GM12878 (cell line): ENCODE results near the gene PCSK6. TPM values are rescaled to one million over a fixed set of nuclear protein-coding genes. Genes with fewer than 3 reads are reported as not detected.

Experiments
- ATAC-seq: fragments of 200-7000 bp; cut with Tn5 transposase; 3 replicates; pipeline ENCODE4 v1.9.1; 2020; ENCODE audit warnings: mild to moderate bottlenecking, moderate library complexity
- BruUV-seq: library from RNA; stranded (reverse); fragments of 400-500 nt; replicated peaks from 2 replicates; lab custom pipeline; 2021; lab: Mats Ljungman, UMichigan
- CTCF ChIA-PET: fragments of 300-600 bp; sonication (Branson Sonifier 250); formaldehyde crosslinking; extraction: SDS; loops from one replicate; lab custom pipeline; 2021; ENCODE audit warnings: inconsistent platforms; lab: Yijun Ruan, JAX
- POLR2A ChIA-PET: fragments of 350-600 bp; formaldehyde crosslinking; extraction: SDS; loops from one replicate; lab custom pipeline; 2021; ENCODE audit warnings: inconsistent platforms; lab: Charles Lee
- RAD21 ChIA-PET: fragments of 300-600 bp; sonication (Branson Sonifier 250); formaldehyde crosslinking; loops from one replicate; lab custom pipeline; 2023; ENCODE audit warnings: antibody characterized with exemption; ENCODE audit not compliant: unreplicated experiment; lab: Charles Lee
- SMC1A ChIA-PET: fragments of 300-600 bp; sonication (Branson Sonifier 250); formaldehyde crosslinking; loops from one replicate; lab custom pipeline; 2023; ENCODE audit not compliant: unreplicated experiment, uncharacterized antibody; lab: Charles Lee
- DNase-seq: peaks from one replicate; pipeline ENCODE4 v3.0.0-alpha.2; 2011; ENCODE audit warnings: low read depth, low spot score
- FAIRE-seq: peaks from 3 replicates; lab custom pipeline; 2011; peaks lifted over from hg19 to GRCh38; lab: Jason Lieb, UNC
- H2AFZ ChIP-seq: 2 replicates; pipeline ENCODE4 v1.6.0; 2011; ENCODE audit warnings: low read depth, low read length, control low read depth; ENCODE audit not compliant: control insufficient read depth
- H3K27ac ChIP-seq: 2 replicates; pipeline ENCODE4 v1.5.1; 2011; ENCODE audit warnings: control low read depth; ENCODE audit not compliant: control insufficient read depth, insufficient read depth
- H3K27me3 ChIP-seq, 2 experiments: replicated peaks in 1 of 2; 2 replicates each; pipeline versions ENCODE4 v1.6.0 to v1.6.1; 2011; ENCODE audit warnings: low read length in 1 of 2; ENCODE audit not compliant: control insufficient read depth in 2 of 2, insufficient read depth in 2 of 2
- H3K36me3 ChIP-seq, 2 experiments: 2 replicates each; pipeline ENCODE4 v1.5.1; 2011; ENCODE audit warnings: low read length in 1 of 2; ENCODE audit not compliant: control insufficient read depth in 2 of 2, insufficient read depth in 2 of 2
- H3K4me1 ChIP-seq: 2 replicates; pipeline ENCODE4 v1.6.1; 2011; ENCODE audit warnings: mild to moderate bottlenecking, low read length, moderate library complexity, mixed read lengths; ENCODE audit not compliant: control insufficient read depth, insufficient read depth
- H3K4me2 ChIP-seq: 2 replicates; pipeline ENCODE4 v1.6.0; 2011; ENCODE audit warnings: control low read depth; ENCODE audit not compliant: control insufficient read depth, insufficient read depth
- H3K4me3 ChIP-seq: fragments of 200-600 bp; sonication (generic); 2 replicates; pipeline ENCODE4 v1.5.1; 2016
- H3K79me2 ChIP-seq: 2 replicates; pipeline ENCODE4 v1.6.0; 2011; ENCODE audit warnings: low read length; ENCODE audit not compliant: control insufficient read depth, insufficient read depth
- H3K9ac ChIP-seq: 2 replicates; pipeline ENCODE4 v1.8.0; 2011; ENCODE audit warnings: low read length, control low read depth, mixed read lengths; ENCODE audit not compliant: control insufficient read depth, insufficient read depth
- H3K9me3 ChIP-seq: replicated peaks from 3 replicates; pipeline ENCODE4 v1.5.1; 2011; ENCODE audit warnings: mild to moderate bottlenecking, low read length; ENCODE audit not compliant: control insufficient read depth, insufficient read depth
- H4K20me1 ChIP-seq: 2 replicates; pipeline ENCODE4 v1.6.0; 2011; ENCODE audit not compliant: control insufficient read depth, insufficient read depth
- ATF3 ChIP-seq: IDR thresholded peaks from 2 replicates; pipeline ENCODE4 v1.6.1; 2011; ENCODE audit warnings: low read depth, mild to moderate bottlenecking, low read length, moderate library complexity, borderline replicate concordance; ENCODE audit errors: extremely low read depth
- CBFB ChIP-seq: IDR thresholded peaks from 2 replicates; pipeline ENCODE4 v1.6.1; 2016; ENCODE audit warnings: antibody characterized with exemption, low read depth
- DPF2 ChIP-seq: fragments of 450-650 bp; IDR thresholded peaks from 2 replicates; pipeline ENCODE4 v1.6.1; 2017; ENCODE audit warnings: mild to moderate bottlenecking
- ELK1 ChIP-seq: IDR thresholded peaks from 2 replicates; pipeline ENCODE4 v1.6.1; 2012; ENCODE audit warnings: low read depth, low read length, improper control_type of control experiment
- HDGF ChIP-seq: fragments of 450-650 bp; IDR thresholded peaks from 2 replicates; pipeline ENCODE4 v1.6.1; 2016; ENCODE audit warnings: antibody characterized with exemption
- NFXL1 ChIP-seq: fragments of 450-650 bp; IDR thresholded peaks from 2 replicates; pipeline ENCODE4 v1.6.1; 2017; ENCODE audit warnings: antibody characterized with exemption, mild to moderate bottlenecking, borderline replicate concordance
- NFYB ChIP-seq: IDR thresholded peaks from 2 replicates; pipeline ENCODE4 v1.6.1; 2011; ENCODE audit warnings: low read depth, mild to moderate bottlenecking, low read length, improper control_type of control experiment, moderate library complexity; ENCODE audit not compliant: insufficient read depth
- NR2C1 ChIP-seq: fragments of 450-650 bp; IDR thresholded peaks from 2 replicates; pipeline ENCODE4 v1.6.1; 2017; ENCODE audit warnings: antibody characterized with exemption, mild to moderate bottlenecking, moderate library complexity
- RUNX3 ChIP-seq: IDR thresholded peaks from 2 replicates; pipeline ENCODE4 v1.6.1; 2012; ENCODE audit warnings: low read length, inconsistent platforms
- SMAD1 ChIP-seq: fragments of 450-650 bp; IDR thresholded peaks from 2 replicates; pipeline ENCODE4 v1.6.1; 2018; ENCODE audit warnings: mild to moderate bottlenecking, low read depth; ENCODE audit not compliant: partially characterized antibody
- TBL1XR1 ChIP-seq: IDR thresholded peaks from 2 replicates; pipeline ENCODE4 v1.6.1; 2012; ENCODE audit warnings: low read depth, low read length, improper control_type of control experiment
- YY1 ChIP-seq: IDR thresholded peaks from 2 replicates; pipeline ENCODE4 v1.6.1; 2011; ENCODE audit warnings: low read depth, mild to moderate bottlenecking, low read length
- ZNF384 ChIP-seq: IDR thresholded peaks from 2 replicates; pipeline ENCODE4 v1.6.1; 2012; ENCODE audit warnings: low read depth, mild to moderate bottlenecking, low read length, improper control_type of control experiment, borderline replicate concordance
- ZSCAN29 ChIP-seq: fragments of 450-650 bp; IDR thresholded peaks from 2 replicates; pipeline ENCODE4 v1.6.1; 2017; ENCODE audit warnings: mild to moderate bottlenecking, moderate library complexity
- WGBS: methylation state at CpG from one replicate; pipeline ENCODE4 v1.1.6; 2016; ENCODE audit warnings: low lambda C conversion rate; ENCODE audit not compliant: insufficient replicate concordance, insufficient coverage; ENCODE audit errors: missing lambda C conversion rate; 5-methylcytosine and 5-hydroxymethylcytosine counted together
- in situ Hi-C: fragments of 300-500 bp; cut with MboI; formaldehyde crosslinking; loops from 9 replicates; pipeline ENCODE4 v1.14.3; 2018; ENCODE audit warnings: mixed read lengths
- intact Hi-C: fragments of 100-400 bp; cut with micrococcal nuclease; formaldehyde crosslinking; loops from one replicate; pipeline ENCODE4 v1.14.2; 2022; ENCODE audit not compliant: unreplicated experiment
- polyA plus RNA-seq, 11 experiments: library from polyadenylated mRNA; depleted of rRNA in 4 of 11; unstranded in 6 of 11; stranded (reverse) in 5 of 11; fragments of >200 nt; fragmentation: Nextera tagmentation in 4 of 11; fragmentation: Illumina TruSeq in 1 of 11; extraction: Ambion mirVana in 4 of 11; extraction: Trizol in 1 of 11; gene quantifications; 1 replicate in 1 of 11; 2 replicates in 10 of 11; pipeline versions ENCODE4 v1.2.1 to v1.2.3, GENCODE V29; 2011 to 2016; ENCODE audit warnings: inconsistent platforms in 2 of 11, missing spikeins in 2 of 11, low read depth in 1 of 11
- total RNA-seq, 4 experiments: library from RNA; depleted of rRNA in 3 of 4; stranded (reverse); fragments of >200 nt in 3 of 4; fragmentation: Illumina TruSeq in 1 of 4; extraction: Trizol in 1 of 4; gene quantifications; 2 replicates each; pipeline versions ENCODE4 v1.2.1 to v1.2.3, GENCODE V29; 2013 to 2021
- TF ChIP-seq, protein P1 (sequence below): fragments of 450-650 bp; IDR thresholded peaks from 2 replicates; pipeline ENCODE4 v1.6.1; 2014; ENCODE audit warnings: mild to moderate bottlenecking

PCSK6 gene
- total and polyA plus RNA-seq, 10 of the 15 experiments (the other 5 are each of a cell fraction or from before 2014, with no cell fraction given): 0.19 to 0.67 (median 0.25) TPM; not detected in 4

- Histone ChIP-seq H4K20me1 (no peaks in the 10 kb centered on the region), H2AFZ (no peak overlapping the region), H3K4me2 (no peak overlapping the region), H3K27me3 (peaks cover 0 to 1% of the 10 kb centered on the region in 2 experiments; a peak in 2 of 4 replicates), H3K9me3 (no peaks in the 10 kb centered on the region), H3K4me3 (no peak overlapping the region), H3K36me3 (no peaks in the 10 kb centered on the region), H3K79me2 (no peaks in the 10 kb centered on the region), H3K9ac (no peak overlapping the region), H3K4me1 (no peaks in the 10 kb centered on the region), H3K27ac (no peak overlapping the region)
- ChIA-PET SMC1A (interaction anchor here (1.7 kb wide), 1 partner anchor 11 kb away, joined by 3 read pairs; no protein-coding TSS in a partner anchor), POLR2A (no interaction called here), CTCF (no interaction called here), RAD21 (interaction anchor here (1.0 kb wide), 1 partner anchor 334 kb away, joined by 3 read pairs; no protein-coding TSS in a partner anchor)
- no TSS peak for BruUV-seq
- in situ Hi-C loops (no loop called here), intact Hi-C loops (no loop called here)
- DNase-seq (no peak), FAIRE-seq (no peak), ATAC-seq (no peak)
- WGBS: 32% methylated on average over 10 of the region's 10 CpGs
- TF ChIP-seq ZNF384 (no peak), CBFB (no peak)
These were observed 183.0 kb downstream of the PCSK6 start for GRCh38 chr15:101306341-101307047.

GRCh38 chr15:101305820-101306255, 183.7 kb downstream of the PCSK6 start:
- CTCF ChIA-PET: interaction anchor here (1.1 to 1.7 kb wide), 2 partner anchors 11 to 12 kb away, joined by 3 to 5 read pairs; partner anchors contain the start of gene SNRPA1
- no peak for TF ChIP-seq SMAD1
- TF ChIP-seq ZSCAN29: no peak
- TF ChIP-seq, protein P1, sequence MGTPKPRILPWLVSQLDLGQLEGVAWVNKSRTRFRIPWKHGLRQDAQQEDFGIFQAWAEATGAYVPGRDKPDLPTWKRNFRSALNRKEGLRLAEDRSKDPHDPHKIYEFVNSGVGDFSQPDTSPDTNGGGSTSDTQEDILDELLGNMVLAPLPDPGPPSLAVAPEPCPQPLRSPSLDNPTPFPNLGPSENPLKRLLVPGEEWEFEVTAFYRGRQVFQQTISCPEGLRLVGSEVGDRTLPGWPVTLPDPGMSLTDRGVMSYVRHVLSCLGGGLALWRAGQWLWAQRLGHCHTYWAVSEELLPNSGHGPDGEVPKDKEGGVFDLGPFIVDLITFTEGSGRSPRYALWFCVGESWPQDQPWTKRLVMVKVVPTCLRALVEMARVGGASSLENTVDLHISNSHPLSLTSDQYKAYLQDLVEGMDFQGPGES: no peak
- no peak for TF ChIP-seq DPF2
- no peak for TF ChIP-seq TBL1XR1
- TF ChIP-seq NFYB: no peak
- no peak for TF ChIP-seq NR2C1
- no peak for TF ChIP-seq YY1
- no peak for TF ChIP-seq ATF3
- no peak for TF ChIP-seq NFXL1
- TF ChIP-seq RUNX3: no peak
- TF ChIP-seq ELK1: no peak
- TF ChIP-seq HDGF: no peak

More at GRCh38 chr15:101305820-101306255, 183.7 kb downstream of the PCSK6 start:
- H3K4me2 ChIP-seq: no peak overlapping the region
- ATAC-seq: no peak
- SMC1A ChIA-PET: interaction anchor here (1.7 to 5.7 kb wide), 2 partner anchors 11 to 335 kb away, joined by 3 to 27 read pairs; no protein-coding TSS in a partner anchor
- POLR2A ChIA-PET: no interaction called here
- no peaks in the 10 kb centered on the region for H3K79me2 ChIP-seq
- H3K9me3 ChIP-seq: no peaks in the 10 kb centered on the region
- no peaks in the 10 kb centered on the region for H4K20me1 ChIP-seq
- no peaks in the 10 kb centered on the region for H3K4me1 ChIP-seq
- H3K9ac ChIP-seq: no peak overlapping the region
- RAD21 ChIA-PET: no interaction called here
- H2AFZ ChIP-seq: no peak overlapping the region
- intact Hi-C loops (no loop called here), in situ Hi-C loops (no loop called here)
- FAIRE-seq: no peak
- H3K27ac ChIP-seq: no peak overlapping the region
- DNase-seq: no peak
- H3K4me3 ChIP-seq: no peak overlapping the region
- 24% methylated on average over 8 of the region's 8 CpGs for WGBS
- no TSS peak for BruUV-seq
- no peaks in the 10 kb centered on the region for H3K36me3 ChIP-seq
- H3K27me3 ChIP-seq: peaks cover 0 to 1% of the 10 kb centered on the region in 2 experiments; a peak in 2 of 4 replicates
